ENCODE measurements around the gene CCL24. TPM values are rescaled to one million over a fixed set of nuclear protein-coding genes. Genes with fewer than 3 reads are reported as not detected.
"Not testable (repeated sequence)": the region's sequence is repeated elsewhere in the genome, so short reads cannot be mapped to it uniquely, and the experiment has no call there.

Gene CCL24
- total RNA-seq, 2 experiments from 2014 or later, result not detected

GRCh38 chr7:75835688-75836285 lies 22.2 kb upstream of the CCL24 start:
- intact Hi-C loops (cut with micrococcal nuclease; ENCODE audit: unreplicated experiment), result no loop called here
- no peak overlapping the region for H3K4me3 ChIP-seq (ENCODE audit: low read depth, low read length, poor library complexity, severe bottlenecking)
- ChIA-PET POLR2A (interaction anchor here (1.6 kb wide), 1 partner anchor 10 kb away, joined by 4 read pairs; no protein-coding TSS in a partner anchor), CTCF (ENCODE audit: unreplicated experiment) (no interaction called here)
- no peaks in the 10 kb centered on the region for H3K9me3 ChIP-seq (ENCODE audit: low read length)
- no peak for DNase-seq (ENCODE audit: low spot score)
- TF ChIP-seq CTCF (conservative IDR thresholded peaks at IDR 0.05; ENCODE audit: low read length) (no peak), EZH2phosphoT487 (IDR thresholded peaks at IDR 0.05; ENCODE audit: borderline replicate concordance, low read depth, low read length) (no peak)
- no peaks in the 10 kb centered on the region for H3K79me2 ChIP-seq (ENCODE audit: insufficient read depth, low read depth, low read length)
- H4K20me1 ChIP-seq (ENCODE audit: insufficient read depth, low read length), result no peaks in the 10 kb centered on the region
- no peak overlapping the region for H3K27ac ChIP-seq (ENCODE audit: low read depth, low read length, poor library complexity, severe bottlenecking)
- H3K9me2 ChIP-seq (ENCODE audit: insufficient read depth, low read length), result no peaks in the 10 kb centered on the region
- H3K36me3 ChIP-seq (ENCODE audit: insufficient read depth, low read length), result no peaks in the 10 kb centered on the region
- H3K4me2 ChIP-seq (ENCODE audit: low read length), result no peak overlapping the region
- H3K4me1 ChIP-seq (ENCODE audit: insufficient read depth, low read length, poor library complexity, severe bottlenecking), result no peaks in the 10 kb centered on the region
- H2AFZ ChIP-seq (ENCODE audit: low read length), result no peak overlapping the region
- no TSS peak for BruUV-seq (replicated peaks)

GRCh38 chr7:75833662-75834061 lies 20.1 kb upstream of the CCL24 start:
- H3K4me1 ChIP-seq (ENCODE audit: insufficient read depth, low read length, poor library complexity, severe bottlenecking); H3K9me3 ChIP-seq (ENCODE audit: low read length); H4K20me1 ChIP-seq (ENCODE audit: insufficient read depth, low read length); H3K36me3 ChIP-seq (ENCODE audit: insufficient read depth, low read length); intact Hi-C loops (cut with micrococcal nuclease; ENCODE audit: unreplicated experiment); H3K79me2 ChIP-seq (ENCODE audit: insufficient read depth, low read depth, low read length); H2AFZ ChIP-seq (ENCODE audit: low read length); H3K4me3 ChIP-seq (ENCODE audit: low read depth, low read length, poor library complexity, severe bottlenecking); H3K9me2 ChIP-seq (ENCODE audit: insufficient read depth, low read length); CTCF ChIA-PET (ENCODE audit: unreplicated experiment); DNase-seq (ENCODE audit: low spot score); H3K4me2 ChIP-seq (ENCODE audit: low read length); BruUV-seq (replicated peaks); H3K27ac ChIP-seq (ENCODE audit: low read depth, low read length, poor library complexity, severe bottlenecking): not testable (repeated sequence)
- POLR2A ChIA-PET, result interaction anchor here (0.6 kb wide), 1 partner anchor 123 kb away, joined by 3 read pairs; no protein-coding TSS in a partner anchor

GRCh38 chr7:75830978-75831377 lies 17.4 kb upstream of the CCL24 start:
- H3K4me2 ChIP-seq (ENCODE audit: low read length), result no peak overlapping the region
- H3K4me1 ChIP-seq (ENCODE audit: insufficient read depth, low read length, poor library complexity, severe bottlenecking), result no peaks in the 10 kb centered on the region
- TF ChIP-seq EZH2phosphoT487 (IDR thresholded peaks at IDR 0.05; ENCODE audit: borderline replicate concordance, low read depth, low read length) (no peak), CTCF (conservative IDR thresholded peaks at IDR 0.05; ENCODE audit: low read length) (no peak)
- H3K9me3 ChIP-seq (ENCODE audit: low read length), result no peaks in the 10 kb centered on the region
- no peak overlapping the region for H3K4me3 ChIP-seq (ENCODE audit: low read depth, low read length, poor library complexity, severe bottlenecking)
- no TSS peak for BruUV-seq (replicated peaks)
- ChIA-PET CTCF (ENCODE audit: unreplicated experiment) (no interaction called here), POLR2A (no interaction called here)
- DNase-seq (ENCODE audit: low spot score), result no peak
- no peaks in the 10 kb centered on the region for H3K9me2 ChIP-seq (ENCODE audit: insufficient read depth, low read length)
- no peaks in the 10 kb centered on the region for H3K79me2 ChIP-seq (ENCODE audit: insufficient read depth, low read depth, low read length)
- no peak overlapping the region for H2AFZ ChIP-seq (ENCODE audit: low read length)
- intact Hi-C loops (cut with micrococcal nuclease; ENCODE audit: unreplicated experiment), result no loop called here
- H4K20me1 ChIP-seq (ENCODE audit: insufficient read depth, low read length), result no peaks in the 10 kb centered on the region
- H3K27ac ChIP-seq (ENCODE audit: low read depth, low read length, poor library complexity, severe bottlenecking), result no peak overlapping the region
- no peaks in the 10 kb centered on the region for H3K36me3 ChIP-seq (ENCODE audit: insufficient read depth, low read length)

- intact Hi-C loops (cut with micrococcal nuclease; ENCODE audit: unreplicated experiment); CTCF ChIA-PET (ENCODE audit: unreplicated experiment); H3K27ac ChIP-seq (ENCODE audit: low read depth, low read length, poor library complexity, severe bottlenecking); H3K9me2 ChIP-seq (ENCODE audit: insufficient read depth, low read length); H3K36me3 ChIP-seq (ENCODE audit: insufficient read depth, low read length); H2AFZ ChIP-seq (ENCODE audit: low read length); H3K4me2 ChIP-seq (ENCODE audit: low read length); H3K9me3 ChIP-seq (ENCODE audit: low read length); H3K4me3 ChIP-seq (ENCODE audit: low read depth, low read length, poor library complexity, severe bottlenecking); H3K4me1 ChIP-seq (ENCODE audit: insufficient read depth, low read length, poor library complexity, severe bottlenecking); DNase-seq (ENCODE audit: low spot score); BruUV-seq (replicated peaks); H3K79me2 ChIP-seq (ENCODE audit: insufficient read depth, low read depth, low read length); H4K20me1 ChIP-seq (ENCODE audit: insufficient read depth, low read length): not testable (repeated sequence)
- POLR2A ChIA-PET, result interaction anchor here (0.6 kb wide), 1 partner anchor 44 kb away, joined by 4 read pairs; no protein-coding TSS in a partner anchor
Measured at GRCh38 chr7:75829656-75830055, 16.1 kb upstream of the CCL24 start.
